H1 (cell line): ENCODE measurements around the gene COL6A2. TPM values are rescaled to one million over a fixed set of nuclear protein-coding genes. Genes with fewer than 3 reads are reported as not detected.

Source experiments
- CTCF ChIA-PET: fragments of 300-600 bp; sonication (Branson Sonifier 250); formaldehyde crosslinking; loops from one replicate; lab custom pipeline; 2021; ENCODE audit not compliant: partially characterized antibody; lab: Charles Lee
- POLR2A ChIA-PET: fragments of 300-600 bp; sonication (Branson Sonifier 250); formaldehyde crosslinking; loops from one replicate; lab custom pipeline; 2021; ENCODE audit warnings: inconsistent platforms; ENCODE audit not compliant: partially characterized antibody; lab: Charles Lee
- DNase-seq, 2 experiments: peaks; one replicate each; pipeline versions ENCODE4 v3.0.0 to v3.0.0-alpha.2; 2010 to 2022; ENCODE audit warnings: low spot score in 2 of 2, low read depth in 1 of 2, mixed read lengths in 1 of 2
- FAIRE-seq: peaks from 2 replicates; lab custom pipeline; 2011; peaks lifted over from hg19 to GRCh38; lab: Jason Lieb, UNC
- H2AFZ ChIP-seq: 2 replicates; pipeline ENCODE4 v1.8.1; 2012; ENCODE audit warnings: low read length, inconsistent platforms
- H2AK5ac ChIP-seq: 2 replicates; pipeline ENCODE4 v1.6.1; 2013; ENCODE audit warnings: low read depth, low read length
- H2BK120ac ChIP-seq: replicated peaks from 2 replicates; pipeline ENCODE3; 2013; ENCODE audit warnings: low read depth, low read length, inconsistent platforms
- H2BK12ac ChIP-seq: 2 replicates; pipeline ENCODE4 v1.6.1; 2013; ENCODE audit warnings: low read depth, low read length
- H2BK15ac ChIP-seq: 2 replicates; pipeline ENCODE4 v1.6.1; 2013; ENCODE audit warnings: low read length
- H2BK20ac ChIP-seq: 2 replicates; pipeline ENCODE4 v1.6.1; 2013; ENCODE audit warnings: low read length
- H2BK5ac ChIP-seq: 2 replicates; pipeline ENCODE4 v1.6.1; 2013; ENCODE audit warnings: low read depth, low read length
- H3K14ac ChIP-seq: 2 replicates; pipeline ENCODE4 v1.6.1; 2013; ENCODE audit warnings: inconsistent platforms; ENCODE audit not compliant: insufficient read length
- H3K18ac ChIP-seq: 2 replicates; pipeline ENCODE4 v1.6.1; 2013; ENCODE audit warnings: low read length; ENCODE audit errors: extremely low read depth
- H3K23ac ChIP-seq: 2 replicates; pipeline ENCODE4 v1.6.1; 2013; ENCODE audit warnings: inconsistent platforms; ENCODE audit not compliant: insufficient read length
- H3K23me2 ChIP-seq: 2 replicates; pipeline ENCODE4 v1.6.1; 2013; ENCODE audit warnings: low read depth, low read length
- H3K27ac ChIP-seq: 2 replicates; pipeline ENCODE4 v1.6.1; 2011; ENCODE audit warnings: low read depth, low read length, inconsistent platforms
- H3K27me3 ChIP-seq, 4 experiments: replicated peaks in 1 of 4; 1 replicate in 1 of 4; 2 replicates in 3 of 4; pipeline versions ENCODE4 v1.6.1 to v1.8.1; 2011 to 2013; ENCODE audit warnings: low read length in 3 of 4, mild to moderate bottlenecking in 3 of 4, inconsistent platforms in 2 of 4, mixed read lengths in 2 of 4, moderate library complexity in 1 of 4; ENCODE audit not compliant: control insufficient read depth in 3 of 4, insufficient read depth in 3 of 4; ENCODE audit errors: extremely low read depth in 1 of 4
- H3K36me3 ChIP-seq, 4 experiments: 2 replicates each; pipeline versions ENCODE4 v1.6.1 to v1.8.1; 2011 to 2013; ENCODE audit warnings: mild to moderate bottlenecking in 4 of 4, low read length in 3 of 4, moderate library complexity in 2 of 4, control low read depth in 1 of 4, inconsistent platforms in 1 of 4; ENCODE audit not compliant: insufficient read depth in 4 of 4, control insufficient read depth in 2 of 4
- H3K4ac ChIP-seq: replicated peaks from 2 replicates; pipeline ENCODE3; 2013; ENCODE audit warnings: low read length, low read depth, mixed read lengths, inconsistent platforms; ENCODE audit not compliant: insufficient read length
- H3K4me1 ChIP-seq, 4 experiments: replicated peaks in 1 of 4; 1 replicate in 1 of 4; 2 replicates in 3 of 4; pipeline versions ENCODE4 v1.6.1 to v1.8.1; 2011 to 2013; ENCODE audit warnings: low read length in 3 of 4, inconsistent platforms in 2 of 4, mixed read lengths in 1 of 4; ENCODE audit not compliant: insufficient read depth in 4 of 4, control insufficient read depth in 3 of 4
- H3K4me2 ChIP-seq, 2 experiments: 2 replicates each; pipeline versions ENCODE4 v1.6.1 to v1.8.1; 2011 to 2013; ENCODE audit warnings: low read depth in 2 of 2, low read length in 2 of 2, control low read depth in 1 of 2, inconsistent platforms in 1 of 2, mild to moderate bottlenecking in 1 of 2; ENCODE audit not compliant: insufficient read depth in 1 of 2
- H3K4me3 ChIP-seq, 4 experiments: fragments of 200-600, 300-600 bp in 1 of 4; sonication (generic), shearing (Covaris generic), sonication (Bioruptor Twin) in 1 of 4; 2 replicates each; pipeline versions ENCODE4 v1.5.1 to v1.8.1; 2011 to 2016; ENCODE audit warnings: low read length in 4 of 4, low read depth in 3 of 4, control low read depth in 2 of 4, inconsistent platforms in 2 of 4, mild to moderate bottlenecking in 2 of 4, mixed read lengths in 1 of 4, moderate library complexity in 1 of 4; ENCODE audit not compliant: insufficient read depth in 2 of 4; ENCODE audit errors: extremely low read depth in 1 of 4
- H3K56ac ChIP-seq: replicated peaks from 2 replicates; pipeline ENCODE3; 2013; ENCODE audit warnings: low read depth, mild to moderate bottlenecking, mixed read lengths, low read length, inconsistent platforms; ENCODE audit not compliant: insufficient read length
- H3K79me1 ChIP-seq: 2 replicates; pipeline ENCODE4 v1.6.1; 2013; ENCODE audit warnings: low read depth, low read length, control low read depth
- H3K79me2 ChIP-seq, 2 experiments: 2 replicates each; pipeline versions ENCODE4 v1.6.1 to v1.8.1; 2012 to 2013; ENCODE audit warnings: low read length in 2 of 2, mild to moderate bottlenecking in 2 of 2, inconsistent platforms in 1 of 2; ENCODE audit not compliant: insufficient read depth in 2 of 2, control insufficient read depth in 1 of 2
- H3K9ac ChIP-seq, 4 experiments: replicated peaks in 1 of 4; 1 replicate in 1 of 4; 2 replicates in 3 of 4; pipeline versions ENCODE4 v1.6.1 to v1.8.1; 2011 to 2013; ENCODE audit warnings: low read depth in 3 of 4, low read length in 3 of 4, control low read depth in 2 of 4, mild to moderate bottlenecking in 2 of 4, moderate library complexity in 2 of 4, inconsistent platforms in 1 of 4; ENCODE audit errors: extremely low read depth in 1 of 4
- H3K9me3 ChIP-seq, 2 experiments: 2 replicates each; pipeline versions ENCODE4 v1.6.1 to v1.8.1; 2012 to 2013; ENCODE audit warnings: mild to moderate bottlenecking in 2 of 2, moderate library complexity in 2 of 2, control low read depth in 1 of 2, inconsistent platforms in 1 of 2, low read depth in 1 of 2, low read length in 1 of 2, mixed read lengths in 1 of 2; ENCODE audit not compliant: insufficient read depth in 2 of 2
- H4K20me1 ChIP-seq, 2 experiments: replicated peaks in 1 of 2; 2 replicates each; pipeline versions ENCODE3 to v1.8.1; 2011 to 2013; ENCODE audit warnings: inconsistent platforms in 2 of 2, low read length in 2 of 2, mild to moderate bottlenecking in 1 of 2; ENCODE audit not compliant: insufficient read depth in 2 of 2, control insufficient read depth in 1 of 2
- H4K5ac ChIP-seq: 2 replicates; pipeline ENCODE4 v1.6.1; 2013; ENCODE audit warnings: low read length, low read depth, mixed read lengths, inconsistent platforms; ENCODE audit not compliant: insufficient read length
- H4K8ac ChIP-seq: 2 replicates; pipeline ENCODE4 v1.8.0; 2013; ENCODE audit warnings: mild to moderate bottlenecking, moderate library complexity, low read length, inconsistent platforms; ENCODE audit not compliant: insufficient read depth; ENCODE audit errors: extremely low read depth
- H4K91ac ChIP-seq: replicated peaks from 2 replicates; pipeline ENCODE3; 2013; ENCODE audit warnings: low read length, mixed read lengths, inconsistent platforms; ENCODE audit not compliant: insufficient read length
- SP1 ChIP-seq: IDR thresholded peaks from 2 replicates; pipeline ENCODE4 v1.6.1; 2011; ENCODE audit warnings: low read depth, low read length
- WGBS, 2 experiments: shearing (Covaris generic) in 1 of 2; methylation state at CpG; one replicate each; pipeline versions ENCODE4 v1.1.6 to v1.1.7; 2013 to 2015; ENCODE audit warnings: low lambda C conversion rate in 2 of 2, mixed read lengths in 2 of 2, inconsistent platforms in 1 of 2, low coverage in 1 of 2, missing lambda C conversion rate in 1 of 2; ENCODE audit not compliant: insufficient replicate concordance in 2 of 2, insufficient coverage in 1 of 2, insufficient read length in 1 of 2; ENCODE audit errors: extremely low coverage in 1 of 2, missing lambda C conversion rate in 1 of 2; 5-methylcytosine and 5-hydroxymethylcytosine counted together
- polyA plus RNA-seq, 7 experiments: library from polyadenylated mRNA; depleted of rRNA in 3 of 7; stranded (reverse) in 5 of 7; unstranded in 2 of 7; fragments of >200 nt in 5 of 7; fragments of 200-250 nt in 2 of 7; gene quantifications; 1 replicate in 5 of 7; 2 replicates in 1 of 7; 4 replicates in 1 of 7; pipeline versions ENCODE4 v1.2.1 to v1.2.3, GENCODE V29; 2011 to 2013; ENCODE audit warnings: missing spikeins in 2 of 7, mixed read lengths in 2 of 7
- total RNA-seq: library from RNA; stranded (reverse); fragmentation: NEBNext Ultra II Directional; extraction: Animal tissue kit (Norgen Biotek cat#: 25700); gene quantifications from 2 replicates; pipeline ENCODE4 v1.2.1, GENCODE V29; 2021

COL6A2 gene
- total and polyA plus RNA-seq, 2 of the 8 experiments (the other 6 are each of a cell fraction or from before 2014, with no cell fraction given) = 60.1 to 62.7 TPM

DNA sequence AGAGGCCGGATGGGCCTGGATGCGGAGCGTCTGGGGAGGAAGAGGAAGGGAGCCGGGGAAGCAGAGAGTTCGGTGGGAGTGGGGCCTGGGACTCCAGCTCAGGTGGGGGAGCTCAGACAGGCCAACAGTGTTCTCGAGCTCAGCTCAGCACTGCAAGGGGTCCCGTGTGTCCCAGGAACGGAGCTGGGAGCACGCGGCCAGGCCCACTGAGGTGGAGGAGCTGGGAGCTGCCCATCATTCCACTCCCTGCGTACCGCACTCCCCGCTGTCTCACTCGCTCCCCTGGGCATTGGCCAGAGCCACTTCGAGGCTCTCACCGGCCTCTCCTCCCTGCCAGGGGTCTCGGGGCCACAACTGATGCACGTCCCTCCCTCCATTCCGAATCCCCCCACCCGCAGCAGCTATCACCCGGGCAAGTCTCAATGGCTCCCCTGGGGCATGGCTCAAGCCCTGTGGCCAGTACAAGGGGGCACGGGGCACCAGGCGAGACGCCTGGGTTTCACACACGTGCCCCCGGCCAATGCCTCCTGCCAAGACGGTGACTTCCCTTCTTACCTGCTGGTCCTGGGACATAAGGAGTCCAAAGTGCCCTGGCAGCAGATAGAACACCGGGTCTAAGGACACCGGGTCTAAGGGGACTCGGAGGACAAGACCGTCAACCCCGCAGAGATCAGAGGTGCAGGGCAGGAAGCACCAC lies 30.3 kb upstream of the COL6A2 start:
- H3K9ac ChIP-seq = no peak overlapping the region
- DNase-seq = no peak
- CTCF ChIA-PET = interaction anchor here (0.7 to 1.5 kb wide), 7 partner anchors 15 to 927 kb away, joined by 3 to 6 read pairs (median 3); no protein-coding TSS in a partner anchor
- no peak overlapping the region for H3K4ac ChIP-seq
- no peak overlapping the region for H3K27ac ChIP-seq
- H3K79me1 ChIP-seq = no peaks in the 10 kb centered on the region
- H3K4me1 ChIP-seq = peaks cover 0 to 8% (median 2%) of the 10 kb centered on the region in 4 experiments; a peak in 5 of 7 replicates
- peak overlapping the region; percentile 10; the same call in 1 of the 2 replicates for H2BK15ac ChIP-seq
- no peaks in the 10 kb centered on the region for H3K36me3 ChIP-seq
- H3K23me2 ChIP-seq = no peaks in the 10 kb centered on the region
- H3K4me3 ChIP-seq = no peak overlapping the region
- no peak overlapping the region for H3K14ac ChIP-seq
- H2BK5ac ChIP-seq = no peak overlapping the region
- H3K56ac ChIP-seq = no peak overlapping the region
- H2BK20ac ChIP-seq = no peak overlapping the region
- H2AK5ac ChIP-seq = no peak overlapping the region
- H4K20me1 ChIP-seq = peaks cover 0 to 5% of the 10 kb centered on the region in 2 experiments
- peak overlapping the region; percentile 6 for H4K91ac ChIP-seq
- FAIRE-seq = no peak
- H3K27me3 ChIP-seq = no peaks in the 10 kb centered on the region; a peak in 2 of 7 replicates
- no peak overlapping the region for H3K4me2 ChIP-seq
- no peak overlapping the region for H2BK120ac ChIP-seq
- H3K18ac ChIP-seq = peak overlapping the region; percentile 15; the same call in 1 of the 2 replicates
- 89% methylated on average over 30 of the region's 32 CpGs; no CpG with 5 or more reads in 1 of the 2 experiments for WGBS, 2 experiments
- POLR2A ChIA-PET = interaction anchor here (1.1 kb wide), 1 partner anchor 16 kb away, joined by 3 read pairs; no protein-coding TSS in a partner anchor
- H4K5ac ChIP-seq = no peak overlapping the region
- H3K23ac ChIP-seq = no peak overlapping the region
- no peak overlapping the region for H2AFZ ChIP-seq
- H4K8ac ChIP-seq = no peak overlapping the region
- H2BK12ac ChIP-seq = peak overlapping the region; percentile 30; the same call in 1 of the 2 replicates
- peaks cover 7 to 11% of the 10 kb centered on the region in 2 experiments for H3K9me3 ChIP-seq
- no peaks in the 10 kb centered on the region for H3K79me2 ChIP-seq
- no peak for TF ChIP-seq SP1
